ENCODE measurements around the gene CBFA2T2. TPM values are rescaled to one million over a fixed set of nuclear protein-coding genes. Genes with fewer than 3 reads are reported as not detected.
"Not testable (repeated sequence)": the region's sequence is repeated elsewhere in the genome, so short reads cannot be mapped to it uniquely, and the experiment has no call there.

CBFA2T2 gene
- total RNA-seq, 2 experiments from 2014 or later = 14.4 to 14.8 TPM

DNA sequence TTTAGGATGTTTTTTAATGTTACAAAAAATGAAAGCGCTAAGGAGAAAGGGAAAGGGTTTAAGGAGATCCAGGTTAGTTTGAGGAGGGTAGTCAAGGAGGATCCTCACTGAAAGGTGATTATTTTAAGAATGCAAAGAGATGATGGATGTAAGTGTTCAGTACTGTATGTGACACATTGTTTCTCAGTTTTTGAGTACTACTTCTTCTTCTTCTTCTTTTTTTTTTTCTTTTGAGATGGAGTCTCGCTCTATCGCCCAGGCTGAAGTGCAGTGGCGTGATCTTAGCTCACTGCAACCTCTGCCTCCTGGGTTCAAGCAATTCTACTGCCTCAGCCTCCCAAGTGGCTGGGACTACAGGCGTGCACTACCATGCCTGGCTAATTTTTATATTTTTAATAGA is 83.4 kb downstream of the CBFA2T2 start:
- CTCF ChIA-PET = interaction anchor here (1.1 kb wide), 1 partner anchor 51 kb away, joined by 4 read pairs; no protein-coding TSS in a partner anchor
- H3K9me3 Mint-ChIP-seq (ENCODE audit: insufficient read depth); H3K4me3 Mint-ChIP-seq; H3K27ac Mint-ChIP-seq; H3K27me3 Mint-ChIP-seq (ENCODE audit: low read depth); H3K36me3 Mint-ChIP-seq (ENCODE audit: low read depth); DNase-seq; POLR2A ChIA-PET; ATAC-seq: not testable (repeated sequence)
- H3K4me1 Mint-ChIP-seq (ENCODE audit: low read depth) = peaks cover 10% of the 10 kb centered on the region

DNA sequence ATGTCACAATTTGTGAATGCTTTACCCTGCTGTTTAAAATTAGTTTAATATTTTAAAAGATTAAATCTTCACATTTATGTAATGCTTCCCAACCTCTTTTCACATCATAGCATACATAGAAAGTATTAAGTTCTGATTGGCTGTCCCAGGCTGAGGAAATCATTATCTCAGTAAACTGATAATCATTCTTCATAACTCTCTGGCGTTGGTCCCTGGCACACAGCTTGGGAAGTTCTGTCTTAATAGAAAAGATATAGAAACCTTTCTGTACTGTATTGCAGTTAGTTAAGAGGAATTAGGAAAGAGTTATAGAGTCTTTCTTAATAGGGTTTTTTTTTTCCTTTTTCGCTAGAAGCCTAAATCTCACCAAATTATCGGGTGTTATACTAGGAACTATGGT is 85.4 kb downstream of the CBFA2T2 start:
- H3K27ac Mint-ChIP-seq = no peak overlapping the region
- no peak overlapping the region for H3K4me3 Mint-ChIP-seq
- H3K36me3 Mint-ChIP-seq (ENCODE audit: low read depth) = no peaks in the 10 kb centered on the region
- peaks cover 8% of the 10 kb centered on the region for H3K4me1 Mint-ChIP-seq (ENCODE audit: low read depth)
- no peaks in the 10 kb centered on the region for H3K9me3 Mint-ChIP-seq (ENCODE audit: insufficient read depth)
- ChIA-PET POLR2A (interaction anchor here (0.6 kb wide), 1 partner anchor 224 kb away, joined by 3 read pairs; no protein-coding TSS in a partner anchor), CTCF (no interaction called here)
- no peaks in the 10 kb centered on the region for H3K27me3 Mint-ChIP-seq (ENCODE audit: low read depth)
- ATAC-seq (no peak), DNase-seq (no peak)

GRCh38 chr20:33576432-33577125 is 86.7 kb downstream of the CBFA2T2 start:
- Mint-ChIP-seq H3K36me3 (ENCODE audit: low read depth) (no peaks in the 10 kb centered on the region), H3K4me3 (no peak overlapping the region), H3K27ac (no peak overlapping the region), H3K9me3 (ENCODE audit: insufficient read depth) (no peaks in the 10 kb centered on the region), H3K27me3 (ENCODE audit: low read depth) (no peaks in the 10 kb centered on the region), H3K4me1 (ENCODE audit: low read depth) (no peaks in the 10 kb centered on the region)
- ChIA-PET POLR2A (interaction anchor here (0.7 kb wide), 1 partner anchor 10 kb away, joined by 4 read pairs; no protein-coding TSS in a partner anchor), CTCF (interaction anchor here (1.2 kb wide), 1 partner anchor 92 kb away, joined by 4 read pairs; no protein-coding TSS in a partner anchor)
- DNase-seq (no peak), ATAC-seq (no peak)

- ChIA-PET POLR2A (no interaction called here), CTCF (interaction anchor here (0.9 to 1.4 kb wide), 4 partner anchors 11 to 232 kb away, joined by 3 read pairs; partner anchors contain the start of gene CBFA2T2)
- Mint-ChIP-seq H3K4me1 (ENCODE audit: low read depth) (no peaks in the 10 kb centered on the region), H3K9me3 (ENCODE audit: insufficient read depth) (no peaks in the 10 kb centered on the region), H3K27ac (no peak overlapping the region), H3K4me3 (no peak overlapping the region), H3K27me3 (ENCODE audit: low read depth) (no peaks in the 10 kb centered on the region), H3K36me3 (ENCODE audit: low read depth) (no peaks in the 10 kb centered on the region)
- DNase-seq (no peak), ATAC-seq (no peak)
These were observed 88.6 kb downstream of the CBFA2T2 start for GRCh38 chr20:33578510-33578909.

- CTCF ChIA-PET = no interaction called here
- no peak overlapping the region for H3K27ac Mint-ChIP-seq
- ATAC-seq (no peak), DNase-seq (no peak)
- no peaks in the 10 kb centered on the region for H3K4me1 Mint-ChIP-seq (ENCODE audit: low read depth)
- no peak overlapping the region for H3K4me3 Mint-ChIP-seq
- POLR2A ChIA-PET = no interaction called here
- H3K9me3 Mint-ChIP-seq (ENCODE audit: insufficient read depth) = no peaks in the 10 kb centered on the region
- no peaks in the 10 kb centered on the region for H3K36me3 Mint-ChIP-seq (ENCODE audit: low read depth)
- no peaks in the 10 kb centered on the region for H3K27me3 Mint-ChIP-seq (ENCODE audit: low read depth)
These were observed 93.2 kb downstream of the CBFA2T2 start for GRCh38 chr20:33583143-33583542.

- ChIA-PET POLR2A (no interaction called here), CTCF (no interaction called here)
- DNase-seq (no peak), ATAC-seq (no peak)
- no peaks in the 10 kb centered on the region for H3K4me1 Mint-ChIP-seq (ENCODE audit: low read depth)
- H3K9me3 Mint-ChIP-seq (ENCODE audit: insufficient read depth) = no peaks in the 10 kb centered on the region
- H3K4me3 Mint-ChIP-seq = no peak overlapping the region
- H3K27ac Mint-ChIP-seq = no peak overlapping the region
- no peaks in the 10 kb centered on the region for H3K36me3 Mint-ChIP-seq (ENCODE audit: low read depth)
- no peaks in the 10 kb centered on the region for H3K27me3 Mint-ChIP-seq (ENCODE audit: low read depth)
These were observed 95.1 kb downstream of the CBFA2T2 start for GRCh38 chr20:33584976-33585375.

DNA sequence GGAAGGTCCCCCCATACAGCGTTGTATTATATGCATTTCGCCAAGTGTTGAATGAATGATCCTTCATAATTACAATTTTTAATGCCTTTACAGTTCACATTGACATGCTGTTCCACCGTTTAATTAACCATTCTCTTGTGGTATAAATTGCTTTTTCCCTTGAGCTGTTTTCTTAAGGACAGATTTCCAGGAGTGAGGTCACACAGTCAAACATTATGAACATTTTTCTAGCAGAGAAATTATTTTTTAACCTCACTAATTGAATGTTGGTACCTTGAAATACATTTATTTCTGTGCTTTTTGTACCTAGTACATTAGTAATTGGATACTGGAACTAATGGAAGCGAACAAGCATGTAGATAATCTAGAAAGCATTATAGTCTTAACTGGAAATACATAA is 95.5 kb downstream of the CBFA2T2 start:
- H3K9me3 Mint-ChIP-seq (ENCODE audit: insufficient read depth) = no peaks in the 10 kb centered on the region
- H3K36me3 Mint-ChIP-seq (ENCODE audit: low read depth) = no peaks in the 10 kb centered on the region
- H3K27me3 Mint-ChIP-seq (ENCODE audit: low read depth) = no peaks in the 10 kb centered on the region
- H3K4me1 Mint-ChIP-seq (ENCODE audit: low read depth) = no peaks in the 10 kb centered on the region
- DNase-seq (no peak), ATAC-seq (no peak)
- ChIA-PET POLR2A (no interaction called here), CTCF (interaction anchor here (1.7 kb wide), 1 partner anchor 10 kb away, joined by 4 read pairs; no protein-coding TSS in a partner anchor)
- no peak overlapping the region for H3K27ac Mint-ChIP-seq
- no peak overlapping the region for H3K4me3 Mint-ChIP-seq

GRCh38 chr20:33589059-33589458 is 99.2 kb downstream of the CBFA2T2 start:
- CTCF ChIA-PET = interaction anchor here (0.6 kb wide), 1 partner anchor 28 kb away, joined by 3 read pairs; no protein-coding TSS in a partner anchor
- Mint-ChIP-seq H3K9me3 (ENCODE audit: insufficient read depth) (no peaks in the 10 kb centered on the region), H3K4me1 (ENCODE audit: low read depth) (peaks cover 4% of the 10 kb centered on the region), H3K27me3 (ENCODE audit: low read depth) (no peaks in the 10 kb centered on the region), H3K36me3 (ENCODE audit: low read depth) (no peaks in the 10 kb centered on the region), H3K4me3 (no peak overlapping the region), H3K27ac (no peak overlapping the region)
- no peak for ATAC-seq
- DNase-seq = no peak
- POLR2A ChIA-PET = no interaction called here

GRCh38 chr20:33591901-33592300 is 102.0 kb downstream of the CBFA2T2 start:
- ATAC-seq; H3K4me3 Mint-ChIP-seq; H3K27me3 Mint-ChIP-seq (ENCODE audit: low read depth); CTCF ChIA-PET; POLR2A ChIA-PET; H3K4me1 Mint-ChIP-seq (ENCODE audit: low read depth); H3K9me3 Mint-ChIP-seq (ENCODE audit: insufficient read depth); H3K36me3 Mint-ChIP-seq (ENCODE audit: low read depth); DNase-seq: not testable (repeated sequence)
- peak overlapping the region; percentile 43 for H3K27ac Mint-ChIP-seq

GRCh38 chr20:33594743-33595142 is 104.8 kb downstream of the CBFA2T2 start:
- ATAC-seq (no peak), DNase-seq (no peak)
- POLR2A ChIA-PET = interaction anchor here (1.5 kb wide), 1 partner anchor 105 kb away, joined by 4 read pairs; the partner anchor contains the start of gene CBFA2T2
- H3K27me3 Mint-ChIP-seq (ENCODE audit: low read depth) = no peaks in the 10 kb centered on the region
- no peak overlapping the region for H3K27ac Mint-ChIP-seq
- CTCF ChIA-PET = interaction anchor here (1.5 kb wide), 1 partner anchor 9 kb away, joined by 4 read pairs; no protein-coding TSS in a partner anchor
- H3K4me1 Mint-ChIP-seq (ENCODE audit: low read depth) = peaks cover 4% of the 10 kb centered on the region
- no peak overlapping the region for H3K4me3 Mint-ChIP-seq
- H3K36me3 Mint-ChIP-seq (ENCODE audit: low read depth) = no peaks in the 10 kb centered on the region
- H3K9me3 Mint-ChIP-seq (ENCODE audit: insufficient read depth) = no peaks in the 10 kb centered on the region

GRCh38 chr20:33600414-33600813 is 110.5 kb downstream of the CBFA2T2 start:
- Mint-ChIP-seq H3K27me3 (ENCODE audit: low read depth) (no peaks in the 10 kb centered on the region), H3K4me3 (no peak overlapping the region), H3K27ac (no peak overlapping the region), H3K9me3 (ENCODE audit: insufficient read depth) (no peaks in the 10 kb centered on the region), H3K4me1 (ENCODE audit: low read depth) (peaks cover 12% of the 10 kb centered on the region), H3K36me3 (ENCODE audit: low read depth) (peaks cover 4% of the 10 kb centered on the region)
- ChIA-PET CTCF (no interaction called here), POLR2A (no interaction called here)
- ATAC-seq = no peak
- DNase-seq = no peak

GRCh38 chr20:33600981-33601380 is 111.1 kb downstream of the CBFA2T2 start:
- no peak overlapping the region for H3K4me3 Mint-ChIP-seq
- ChIA-PET POLR2A (no interaction called here), CTCF (no interaction called here)
- H3K27ac Mint-ChIP-seq = no peak overlapping the region
- DNase-seq (no peak), ATAC-seq (no peak)
- H3K27me3 Mint-ChIP-seq (ENCODE audit: low read depth) = no peaks in the 10 kb centered on the region
- peaks cover 4% of the 10 kb centered on the region for H3K36me3 Mint-ChIP-seq (ENCODE audit: low read depth)
- peaks cover 12% of the 10 kb centered on the region for H3K4me1 Mint-ChIP-seq (ENCODE audit: low read depth)
- H3K9me3 Mint-ChIP-seq (ENCODE audit: insufficient read depth) = no peaks in the 10 kb centered on the region
